Fibroblast of skin of right quadriceps (primary cell): ENCODE measurements around the gene CLHC1.
"Not testable (repeated sequence)": the region's sequence is repeated elsewhere in the genome, so short reads cannot be mapped to it uniquely, and the experiment has no call there.

Source experiments
- DNase-seq: peaks from one replicate; pipeline ENCODE4 v3.0.0-alpha.2; 2013

The CLHC1 gene

GRCh38 chr2:55232084-55232862, at the start of gene CLHC1, which contains the start of gene RPS27A:
Gene CLHC1, minus strand, starts transcription at chr2:55232293. Its CDS starts 9,882 bp downstream, at chr2:55222411.
Gene RPS27A, plus strand, starts transcription at chr2:55232688. Its CDS starts 137 bp downstream, at chr2:55232825.
- DNase-seq: peak; percentile 94

GRCh38 chr2:55280851-55281546, 48.9 kb upstream of the CLHC1 start:
- not testable (repeated sequence) for DNase-seq

GRCh38 chr2:55279859-55280424, 47.8 kb upstream of the CLHC1 start:
- DNase-seq: not testable (repeated sequence)

GRCh38 chr2:55279214-55279835, 47.2 kb upstream of the CLHC1 start:
- DNase-seq: not testable (repeated sequence)

- DNase-seq: no peak
These were observed 45.2 kb upstream of the CLHC1 start for GRCh38 chr2:55277310-55277709.

- not testable (repeated sequence) for DNase-seq
These were observed 42.3 kb upstream of the CLHC1 start for GRCh38 chr2:55274346-55274745.

GRCh38 chr2:55269645-55269990, 37.5 kb upstream of the CLHC1 start:
- DNase-seq: no peak

GRCh38 chr2:55268907-55269644, 37.0 kb upstream of the CLHC1 start, which contains the start of gene MTIF2:
Gene MTIF2, minus strand, starts transcription at chr2:55269231. Its CDS starts 5,373 bp downstream, at chr2:55263858.
- peak; percentile 90 for DNase-seq

- DNase-seq: no peak
These were observed 36.3 kb upstream of the CLHC1 start for GRCh38 chr2:55268288-55268906.

GRCh38 chr2:55259586-55259985, 27.5 kb upstream of the CLHC1 start:
- not testable (repeated sequence) for DNase-seq

GRCh38 chr2:55252832-55253231, 20.7 kb upstream of the CLHC1 start:
- no peak for DNase-seq

GRCh38 chr2:55247025-55247424, 14.9 kb upstream of the CLHC1 start:
- no peak for DNase-seq

GRCh38 chr2:55245411-55245810, 13.3 kb upstream of the CLHC1 start:
- no peak for DNase-seq

- no peak for DNase-seq
These were observed 10.5 kb upstream of the CLHC1 start for GRCh38 chr2:55242617-55243016.

GRCh38 chr2:55241582-55241981, 9.5 kb upstream of the CLHC1 start:
- not testable (repeated sequence) for DNase-seq

- no peak for DNase-seq
These were observed 7.6 kb upstream of the CLHC1 start for GRCh38 chr2:55239656-55240222.

GRCh38 chr2:55236992-55237543, 5.0 kb upstream of the CLHC1 start:
- no peak for DNase-seq

- DNase-seq: no peak
These were observed 3.8 kb upstream of the CLHC1 start for GRCh38 chr2:55235724-55236538.

- no peak for DNase-seq
These were observed 1.5 kb upstream of the CLHC1 start for GRCh38 chr2:55233658-55233940.

- DNase-seq: peak; percentile 11
These were observed 967 bp upstream of the CLHC1 start for GRCh38 chr2:55232863-55233657.
